ENCODE results near the gene VWA2.

The VWA2 gene

GRCh38 chr10:114239117-114239993 lies at the start of gene VWA2:
TSS of gene VWA2 (plus strand) at chr10:114239254. CDS start at chr10:114248714, 9,460 bp downstream.
- no peak for TF ChIP-seq CTCF (IDR thresholded peaks at IDR 0.05; ENCODE audit: low read depth, low read length)

GRCh38 chr10:114189700-114190099 lies 49.4 kb upstream of the VWA2 start:
- no peak for TF ChIP-seq CTCF (IDR thresholded peaks at IDR 0.05; ENCODE audit: low read depth, low read length)
- no peak overlapping the region for H3K4me3 ChIP-seq (ENCODE audit: low read depth, low read length)

More at GRCh38 chr10:114239117-114239993, at the start of gene VWA2:
- H3K4me3 ChIP-seq (ENCODE audit: low read depth, low read length), result no peak within 1 kb of the TSS

GRCh38 chr10:114195079-114195478 lies 44.0 kb upstream of the VWA2 start:
- TF ChIP-seq CTCF (IDR thresholded peaks at IDR 0.05; ENCODE audit: low read depth, low read length), result no peak

GRCh38 chr10:114199239-114199638 lies 39.8 kb upstream of the VWA2 start:
- TF ChIP-seq CTCF (IDR thresholded peaks at IDR 0.05; ENCODE audit: low read depth, low read length), result no peak
- H3K4me3 ChIP-seq (ENCODE audit: low read depth, low read length), result no peak overlapping the region

More at GRCh38 chr10:114195079-114195478, 44.0 kb upstream of the VWA2 start:
- H3K4me3 ChIP-seq (ENCODE audit: low read depth, low read length), result no peak overlapping the region

GRCh38 chr10:114202812-114203211 lies 36.2 kb upstream of the VWA2 start:
- no peak overlapping the region for H3K4me3 ChIP-seq (ENCODE audit: low read depth, low read length)
- no peak for TF ChIP-seq CTCF (IDR thresholded peaks at IDR 0.05; ENCODE audit: low read depth, low read length)

GRCh38 chr10:114206902-114207301 lies 32.2 kb upstream of the VWA2 start:
- TF ChIP-seq CTCF (IDR thresholded peaks at IDR 0.05; ENCODE audit: low read depth, low read length), result no peak
- H3K4me3 ChIP-seq (ENCODE audit: low read depth, low read length), result no peak overlapping the region

- TF ChIP-seq CTCF (IDR thresholded peaks at IDR 0.05; ENCODE audit: low read depth, low read length), result no peak
- no peak overlapping the region for H3K4me3 ChIP-seq (ENCODE audit: low read depth, low read length)
Measured at GRCh38 chr10:114207349-114207748, 31.7 kb upstream of the VWA2 start.
